GM21825 (cell line): ENCODE results near the gene USP6.
A peak's percentile ranks its signal among the peaks of the same experiment; 100 is the strongest.
"Not testable (repeated sequence)": the region's sequence is repeated elsewhere in the genome, so short reads cannot be mapped to it uniquely, and the experiment has no call there.

Experiments
- ATAC-seq: cut with Tn5 transposase; IDR thresholded peaks from one replicate; pipeline ENCODE4 v1.9.1; 2021; ENCODE audit warnings: mild to moderate bottlenecking, moderate library complexity; ENCODE audit not compliant: unreplicated experiment

USP6 gene

GRCh38 chr17:5183410-5183793, 67.6 kb downstream of the USP6 start:
- ATAC-seq: no peak

- ATAC-seq: no peak
These were observed 68.5 kb downstream of the USP6 start for GRCh38 chr17:5184288-5184687.

- peak; percentile 93 for ATAC-seq
These were observed 75.9 kb downstream of the USP6 start, which contains the start of gene ZNF594 for GRCh38 chr17:5191541-5192417. TSS of gene ZNF594 (minus strand) at chr17:5191868. CDS start at chr17:5184256, 7,612 bp downstream.

GRCh38 chr17:5194346-5194745, 78.5 kb downstream of the USP6 start:
- no peak for ATAC-seq

GRCh38 chr17:5198472-5198871, 82.6 kb downstream of the USP6 start:
- ATAC-seq: no peak

- ATAC-seq: no peak
These were observed 84.5 kb downstream of the USP6 start for GRCh38 chr17:5200360-5200759.

GRCh38 chr17:5201011-5201410, 85.2 kb downstream of the USP6 start:
- no peak for ATAC-seq

GRCh38 chr17:5203178-5203907, 87.5 kb downstream of the USP6 start:
- no peak for ATAC-seq

- no peak for ATAC-seq
These were observed 88.1 kb downstream of the USP6 start for GRCh38 chr17:5203908-5204294.

- ATAC-seq: no peak
These were observed 93.6 kb downstream of the USP6 start for GRCh38 chr17:5209396-5209795.

- no peak for ATAC-seq
These were observed 94.3 kb downstream of the USP6 start for GRCh38 chr17:5210091-5210490.

- ATAC-seq: no peak
These were observed 94.9 kb downstream of the USP6 start for GRCh38 chr17:5210614-5211252.

- no peak for ATAC-seq
These were observed 95.6 kb downstream of the USP6 start for GRCh38 chr17:5211458-5211857.

- not testable (repeated sequence) for ATAC-seq
These were observed 101.7 kb downstream of the USP6 start for GRCh38 chr17:5217562-5217961.

- no peak for ATAC-seq
These were observed 103.7 kb downstream of the USP6 start for GRCh38 chr17:5219536-5219935.

- ATAC-seq: no peak
These were observed 104.2 kb downstream of the USP6 start for GRCh38 chr17:5220074-5220473.

- ATAC-seq: not testable (repeated sequence)
These were observed 106.1 kb downstream of the USP6 start for GRCh38 chr17:5221912-5222311.
